Measurements from ENCODE around the gene FCHO1.

- TF ChIP-seq CTCF (IDR thresholded peaks at IDR 0.05; ENCODE audit: low read depth, low read length, missing input control): no peak
- TF ChIP-seq REST (IDR thresholded peaks at IDR 0.05): no peak
- TF ChIP-seq TAF1 (conservative IDR thresholded peaks at IDR 0.05): no peak
- no peak for TF ChIP-seq HNF4A (conservative IDR thresholded peaks at IDR 0.05)
- TF ChIP-seq YY1 (IDR thresholded peaks at IDR 0.05): no peak
- TF ChIP-seq JUND (IDR thresholded peaks at IDR 0.05): no peak
- TF ChIP-seq ZBTB33 (IDR thresholded peaks at IDR 0.05): no peak
- TF ChIP-seq SP1 (IDR thresholded peaks at IDR 0.05): no peak
- TF ChIP-seq MAX (IDR thresholded peaks at IDR 0.05): no peak
- no peak for TF ChIP-seq RAD21 (IDR thresholded peaks at IDR 0.05)
- no peak for TF ChIP-seq GABPA (IDR thresholded peaks at IDR 0.05 in 1 of 2, conservative IDR thresholded peaks at IDR 0.05 in 1 of 2)
- TF ChIP-seq FOXA1 (IDR thresholded peaks at IDR 0.05): no peak
- TF ChIP-seq ATF3 (IDR thresholded peaks at IDR 0.05): no peak
- no peak for TF ChIP-seq EGR1 (IDR thresholded peaks at IDR 0.05; ENCODE audit: low read depth in 2 of 2)
Measured at GRCh38 chr19:17762505-17763229, 11.4 kb downstream of the FCHO1 start.
